K562 (cell line): ENCODE measurements around the gene RBKS. TPM values are rescaled to one million over a fixed set of nuclear protein-coding genes. Genes with fewer than 3 reads are reported as not detected.

Experiments
- ARID1B ChIP-seq: fragments of 450-650 bp; IDR thresholded peaks from 2 replicates; pipeline ENCODE4 v1.6.1; 2016; ENCODE audit warnings: antibody characterized with exemption, mild to moderate bottlenecking, inconsistent platforms
- ATF7 ChIP-seq: fragments of 450-650 bp; IDR thresholded peaks from 2 replicates; pipeline ENCODE4 v1.7.1; 2014; ENCODE audit warnings: mild to moderate bottlenecking, moderate library complexity
- BACH1 ChIP-seq: fragments of 200-800 bp; sonication (Bioruptor generic); IDR thresholded peaks from 2 replicates; pipeline ENCODE4 v1.6.1; 2016; ENCODE audit warnings: missing genetic modification characterization, missing compliant biosample characterization
- DPF2 ChIP-seq: fragments of 450-650 bp; IDR thresholded peaks from 2 replicates; pipeline ENCODE4 v1.6.1; 2016
- E2F3 ChIP-seq: fragments of 250-450 bp; sonication (Bioruptor Pico); IDR thresholded peaks from 2 replicates; pipeline ENCODE4 v1.4.0; 2020; ENCODE audit warnings: mild to moderate bottlenecking
- EGR1 ChIP-seq: fragments of 450-650 bp; conservative IDR thresholded peaks from 2 replicates; pipeline ENCODE4 v1.6.1; 2017; ENCODE audit warnings: mild to moderate bottlenecking
- FOXM1 ChIP-seq, 2 experiments: fragments of 450-650 bp in 1 of 2; sonication (generic) in 1 of 2; formaldehyde crosslinking in 1 of 2; IDR thresholded peaks; 2 replicates each; pipeline versions ENCODE4 v1.6.1 to v1.9.0; 2017 to 2022; ENCODE audit warnings: low read depth in 2 of 2, mild to moderate bottlenecking in 2 of 2, missing genetic modification reagents in 1 of 2, moderate library complexity in 1 of 2
- HDGF ChIP-seq: fragments of 450-650 bp; IDR thresholded peaks from 2 replicates; pipeline ENCODE4 v1.6.1; 2016
- HIVEP1 ChIP-seq: fragments of 250-450 bp; sonication (Bioruptor Pico); IDR thresholded peaks from 2 replicates; pipeline ENCODE4 v1.4.0; 2020; ENCODE audit warnings: mild to moderate bottlenecking
- HNRNPH1 ChIP-seq: fragments of 200-400 bp; formaldehyde crosslinking; optimal IDR thresholded peaks from 2 replicates; pipeline ENCODE3; 2017; ENCODE audit warnings: low read depth, mild to moderate bottlenecking, low read length, moderate library complexity
- KDM5B ChIP-seq: fragments of 200-600 bp; sonication (generic); IDR thresholded peaks from 2 replicates; pipeline ENCODE4 v1.6.1; 2012; ENCODE audit warnings: low read depth, mild to moderate bottlenecking, moderate library complexity, low read length, control low read depth, inconsistent platforms; ENCODE audit not compliant: insufficient replicate concordance
- MAZ ChIP-seq, 2 experiments: fragments of 450-650 bp in 1 of 2; sonication (generic) in 1 of 2; formaldehyde crosslinking; IDR thresholded peaks in 1 of 2; conservative IDR thresholded peaks in 1 of 2; 2 replicates each; pipeline versions ENCODE4 v1.4.0 to v1.5.0; 2020; ENCODE audit warnings: mild to moderate bottlenecking in 1 of 2, missing genetic modification reagents in 1 of 2
- MEF2D ChIP-seq: conservative IDR thresholded peaks from 2 replicates; pipeline ENCODE4 v1.6.1; 2016; ENCODE audit warnings: low read depth, missing genetic modification characterization, missing compliant biosample characterization
- NFATC3 ChIP-seq: fragments of 450-650 bp; IDR thresholded peaks from 2 replicates; pipeline ENCODE4 v1.6.1; 2017; ENCODE audit warnings: mild to moderate bottlenecking
- NFRKB ChIP-seq: fragments of 450-650 bp; IDR thresholded peaks from 2 replicates; pipeline ENCODE4 v1.6.1; 2016; ENCODE audit warnings: low read depth
- PCBP2 ChIP-seq: fragments of 200-400 bp; formaldehyde crosslinking; IDR thresholded peaks from 2 replicates; pipeline ENCODE4 v1.6.1; 2018; ENCODE audit warnings: low read length, low read depth, mild to moderate bottlenecking, moderate library complexity; ENCODE audit not compliant: poor library complexity, severe bottlenecking
- RBM25 ChIP-seq: fragments of 200-400 bp; formaldehyde crosslinking; IDR thresholded peaks from 2 replicates; pipeline ENCODE4 v1.6.1; 2018; ENCODE audit warnings: low read length, low read depth, moderate library complexity; ENCODE audit not compliant: severe bottlenecking
- RCOR1 ChIP-seq, 2 experiments: IDR thresholded peaks; 2 replicates each; pipeline ENCODE4 v1.6.1; 2012; ENCODE audit warnings: low read depth in 2 of 2, low read length in 2 of 2, borderline replicate concordance in 1 of 2, improper control_type of control experiment in 1 of 2
- SPI1 ChIP-seq: IDR thresholded peaks from 2 replicates; pipeline ENCODE4 v1.6.1; 2011; ENCODE audit warnings: low read depth, low read length, control low read depth, borderline replicate concordance
- TAF7 ChIP-seq: fragments of 450-650 bp; IDR thresholded peaks from 2 replicates; pipeline ENCODE4 v1.6.1; 2016; ENCODE audit warnings: missing genetic modification characterization, missing compliant biosample characterization
- TBL1XR1 ChIP-seq, 2 experiments: IDR thresholded peaks; 2 replicates each; pipeline ENCODE4 v1.6.1; 2012; ENCODE audit warnings: improper control_type of control experiment in 2 of 2, low read length in 2 of 2, mild to moderate bottlenecking in 1 of 2
- ZBTB1 ChIP-seq: sonication (generic); formaldehyde crosslinking; IDR thresholded peaks from 2 replicates; pipeline ENCODE4 v1.8.1; 2023; ENCODE audit warnings: missing genetic modification reagents, low read depth, mild to moderate bottlenecking, borderline replicate concordance
- ZNF384 ChIP-seq: IDR thresholded peaks from 2 replicates; pipeline ENCODE4 v1.6.1; 2012; ENCODE audit warnings: low read depth, low read length, improper control_type of control experiment
- polyA plus RNA-seq, 8 experiments: library from polyadenylated mRNA; depleted of rRNA in 4 of 8; stranded (reverse) in 5 of 8; unstranded in 3 of 8; fragments of >200 nt; fragmentation: Nextera tagmentation in 2 of 8; fragmentation: Illumina TruSeq in 1 of 8; extraction: Ambion mirVana in 2 of 8; extraction: Trizol in 1 of 8; gene quantifications; 2 replicates each; pipeline versions ENCODE4 v1.2.1 to v1.2.3, GENCODE V29; 2011 to 2014; ENCODE audit warnings: inconsistent platforms in 1 of 8, missing spikeins in 1 of 8
- total RNA-seq, 7 experiments: library from RNA; depleted of rRNA in 6 of 7; stranded (reverse); fragments of >200 nt in 6 of 7; fragmentation: Illumina TruSeq in 2 of 7; extraction: Trizol in 2 of 7; gene quantifications; 2 replicates each; pipeline versions ENCODE4 v1.2.1 to v1.2.3, GENCODE V29; 2011 to 2021; ENCODE audit warnings: low replicate concordance in 1 of 7
- TF ChIP-seq, protein P1 (sequence below): fragments of 250-450 bp; sonication (Bioruptor Pico); IDR thresholded peaks from 2 replicates; pipeline ENCODE4 v1.5.0; 2021; ENCODE audit warnings: mild to moderate bottlenecking, borderline replicate concordance
- TF ChIP-seq, protein P2 (sequence below), 2 experiments: IDR thresholded peaks; 2 replicates each; pipeline ENCODE4 v1.6.1; 2011; ENCODE audit warnings: borderline replicate concordance in 1 of 2, control low read depth in 1 of 2, low read depth in 1 of 2, low read length in 1 of 2, mild to moderate bottlenecking in 1 of 2, mixed read lengths in 1 of 2, moderate library complexity in 1 of 2; ENCODE audit not compliant: insufficient read depth in 1 of 2, insufficient read length in 1 of 2, poor library complexity in 1 of 2, severe bottlenecking in 1 of 2; ENCODE audit errors: extremely low read depth in 1 of 2

The RBKS gene
- total and polyA plus RNA-seq, 9 of the 15 experiments (the other 6 are each of a cell fraction or from before 2014, with no cell fraction given) = 0.06 to 0.39 (median 0.19) TPM

DNA sequence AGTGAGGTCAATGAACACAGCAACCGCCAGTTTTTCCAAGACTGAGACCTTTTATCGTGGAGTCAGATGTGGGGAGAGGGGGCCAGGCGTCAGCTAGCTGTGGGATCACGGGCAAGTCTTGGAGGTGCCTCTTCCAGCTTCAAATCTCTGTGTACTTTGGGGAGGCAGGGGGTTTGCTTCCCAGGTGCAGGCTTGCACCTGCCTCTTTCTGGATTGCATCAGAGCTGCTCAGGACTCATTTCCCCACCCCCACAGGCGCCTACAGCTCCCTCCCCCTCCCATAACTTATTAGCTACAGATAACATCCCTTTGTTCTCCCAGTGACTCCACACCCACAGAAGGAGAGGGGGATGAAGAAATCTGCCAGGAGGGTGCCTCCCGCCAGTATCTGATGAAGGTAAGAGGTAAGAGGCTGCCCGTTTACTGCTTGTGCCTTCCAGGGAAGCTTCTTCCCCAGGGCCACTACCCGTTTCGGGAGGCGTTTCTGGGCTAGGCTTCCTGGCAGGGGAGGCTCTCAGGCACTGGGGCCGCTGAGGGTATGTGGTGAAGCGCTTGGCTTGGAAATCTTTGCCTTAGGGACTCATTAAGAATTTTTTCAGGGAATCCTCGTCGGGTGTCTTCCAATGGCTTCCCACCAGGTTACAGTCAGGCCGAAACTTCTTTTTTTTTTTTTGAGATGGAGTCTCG lies 137.5 kb downstream of the RBKS start (continued):
- no peak for TF ChIP-seq SPI1
- TF ChIP-seq MAZ (CRISPR knock-in tag; conservative IDR thresholded peaks at IDR 0.05 in 1 of 2, IDR thresholded peaks at IDR 0.05 in 1 of 2) = peak; percentile 49 to 50; a peak in 2 of 4 replicates
- no peak for TF ChIP-seq HDGF
- no peak for TF ChIP-seq ZBTB1 (CRISPR knock-in tag)
- 0 out of 2 replicates have a peak, but pooled peaks have one; percentile 51 for TF ChIP-seq NFATC3
- TF ChIP-seq, protein P1, sequence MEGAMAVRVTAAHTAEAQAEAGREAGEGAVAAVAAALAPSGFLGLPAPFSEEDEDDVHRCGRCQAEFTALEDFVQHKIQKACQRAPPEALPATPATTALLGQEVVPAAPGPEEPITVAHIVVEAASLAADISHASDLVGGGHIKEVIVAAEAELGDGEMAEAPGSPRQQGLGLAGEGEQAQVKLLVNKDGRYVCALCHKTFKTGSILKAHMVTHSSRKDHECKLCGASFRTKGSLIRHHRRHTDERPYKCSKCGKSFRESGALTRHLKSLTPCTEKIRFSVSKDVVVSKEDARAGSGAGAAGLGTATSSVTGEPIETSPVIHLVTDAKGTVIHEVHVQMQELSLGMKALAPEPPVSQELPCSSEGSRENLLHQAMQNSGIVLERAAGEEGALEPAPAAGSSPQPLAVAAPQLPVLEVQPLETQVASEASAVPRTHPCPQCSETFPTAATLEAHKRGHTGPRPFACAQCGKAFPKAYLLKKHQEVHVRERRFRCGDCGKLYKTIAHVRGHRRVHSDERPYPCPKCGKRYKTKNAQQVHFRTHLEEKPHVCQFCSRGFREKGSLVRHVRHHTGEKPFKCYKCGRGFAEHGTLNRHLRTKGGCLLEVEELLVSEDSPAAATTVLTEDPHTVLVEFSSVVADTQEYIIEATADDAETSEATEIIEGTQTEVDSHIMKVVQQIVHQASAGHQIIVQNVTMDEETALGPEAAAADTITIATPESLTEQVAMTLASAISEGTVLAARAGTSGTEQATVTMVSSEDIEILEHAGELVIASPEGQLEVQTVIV (CRISPR knock-in tag) = no peak
- TF ChIP-seq PCBP2 = no peak
- TF ChIP-seq, protein P2, sequence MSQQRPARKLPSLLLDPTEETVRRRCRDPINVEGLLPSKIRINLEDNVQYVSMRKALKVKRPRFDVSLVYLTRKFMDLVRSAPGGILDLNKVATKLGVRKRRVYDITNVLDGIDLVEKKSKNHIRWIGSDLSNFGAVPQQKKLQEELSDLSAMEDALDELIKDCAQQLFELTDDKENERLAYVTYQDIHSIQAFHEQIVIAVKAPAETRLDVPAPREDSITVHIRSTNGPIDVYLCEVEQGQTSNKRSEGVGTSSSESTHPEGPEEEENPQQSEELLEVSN (IDR thresholded peaks at IDR 0.05; ENCODE audit: borderline replicate concordance in 1 of 2, extremely low read depth in 1 of 2, insufficient read depth in 1 of 2, insufficient read length in 1 of 2, low read depth in 1 of 2, low read length in 1 of 2, poor library complexity in 1 of 2, severe bottlenecking in 1 of 2) = peak in 1 of 2 experiments; percentile 41
- 0 out of 2 replicates have a peak, but pooled peaks have one; percentile 27 for TF ChIP-seq BACH1 (tag)
- TF ChIP-seq HNRNPH1 = no peak
- TF ChIP-seq MEF2D (tag) = no peak
- no peak for TF ChIP-seq HIVEP1 (CRISPR knock-in tag)
- 0 out of 2 replicates have a peak, but pooled peaks have one; percentile 56 for TF ChIP-seq E2F3 (CRISPR knock-in tag)
- no peak for TF ChIP-seq RBM25
- peak; percentile 65; the same call in 1 of the 2 replicates for TF ChIP-seq ZNF384
- TF ChIP-seq ATF7 = 0 out of 2 replicates have a peak, but pooled peaks have one; percentile 18
- peak; percentile 82; the same call in 1 of the 2 replicates for TF ChIP-seq NFRKB
- peak; percentile 43; the same call in 1 of the 2 replicates for TF ChIP-seq EGR1
- TF ChIP-seq DPF2 = peak; percentile 20; the same call in 1 of the 2 replicates
- peak; percentile 36; the same call in 1 of the 2 replicates for TF ChIP-seq ARID1B
- TF ChIP-seq RCOR1 (IDR thresholded peaks at IDR 0.05; ENCODE audit: borderline replicate concordance in 1 of 2, low read depth in 2 of 2, low read length in 2 of 2) = peak in 1 of 2 experiments; percentile 58; a peak in 1 of 4 replicates
- TF ChIP-seq TAF7 (tag) = peak; percentile 13; the same call in 1 of the 2 replicates
- TF ChIP-seq TBL1XR1 (IDR thresholded peaks at IDR 0.05; ENCODE audit: low read length in 2 of 2) = peak in 1 of 2 experiments; percentile 33; a peak in 1 of 4 replicates
- peak; percentile 67 for TF ChIP-seq KDM5B
- TF ChIP-seq FOXM1 (IDR thresholded peaks at IDR 0.05; ENCODE audit: low read depth) = 0 out of 2 replicates have a peak, but pooled peaks have one; percentile 7
- TF ChIP-seq FOXM1 (CRISPR knock-in tag; IDR thresholded peaks at IDR 0.05; ENCODE audit: low read depth) = no peak
